Peyer's patch (tissue), 4 donors: ENCODE results near the gene MUC5AC.

Experiments
- POLR2A ChIP-seq, 2 donors: fragments of 450-650 bp; IDR thresholded peaks; one replicate each; pipeline ENCODE4 v1.5.1; 2017; ENCODE audit warnings: antibody characterized with exemption in 2 of 2, mild to moderate bottlenecking in 2 of 2, moderate library complexity in 2 of 2
- TF ChIP-seq, protein P1 (sequence below), 6 experiments: fragments of 450-650 bp in 4 of 6; fragments of 200-600 bp in 2 of 6; sonication (generic) in 1 of 6; IDR thresholded peaks; one replicate each; pipeline ENCODE4 v1.5.1; 2017 to 2019; ENCODE audit warnings: antibody characterized with exemption in 6 of 6, mild to moderate bottlenecking in 3 of 6, moderate library complexity in 1 of 6

DNA sequence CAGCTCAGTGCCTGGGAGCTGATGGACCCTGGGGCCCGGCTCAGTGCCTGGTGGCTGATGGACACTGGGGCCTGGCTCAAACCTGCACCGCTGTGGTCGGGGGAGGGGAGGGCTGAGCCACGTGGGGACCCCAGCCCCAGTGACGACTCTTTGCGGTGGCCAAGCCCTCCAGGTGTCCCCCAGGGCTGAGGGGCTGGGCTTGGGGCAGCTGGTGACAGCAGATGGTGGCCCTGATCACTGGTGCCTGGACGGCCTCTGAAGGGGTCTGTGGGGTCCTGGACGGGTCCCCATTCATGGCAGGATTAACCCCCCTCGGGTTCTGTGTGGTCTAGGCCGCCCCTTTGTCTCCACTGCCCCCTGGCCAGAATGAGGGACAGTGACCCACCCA is 61.7 kb downstream of the MUC5AC start:
- TF ChIP-seq, protein P1, sequence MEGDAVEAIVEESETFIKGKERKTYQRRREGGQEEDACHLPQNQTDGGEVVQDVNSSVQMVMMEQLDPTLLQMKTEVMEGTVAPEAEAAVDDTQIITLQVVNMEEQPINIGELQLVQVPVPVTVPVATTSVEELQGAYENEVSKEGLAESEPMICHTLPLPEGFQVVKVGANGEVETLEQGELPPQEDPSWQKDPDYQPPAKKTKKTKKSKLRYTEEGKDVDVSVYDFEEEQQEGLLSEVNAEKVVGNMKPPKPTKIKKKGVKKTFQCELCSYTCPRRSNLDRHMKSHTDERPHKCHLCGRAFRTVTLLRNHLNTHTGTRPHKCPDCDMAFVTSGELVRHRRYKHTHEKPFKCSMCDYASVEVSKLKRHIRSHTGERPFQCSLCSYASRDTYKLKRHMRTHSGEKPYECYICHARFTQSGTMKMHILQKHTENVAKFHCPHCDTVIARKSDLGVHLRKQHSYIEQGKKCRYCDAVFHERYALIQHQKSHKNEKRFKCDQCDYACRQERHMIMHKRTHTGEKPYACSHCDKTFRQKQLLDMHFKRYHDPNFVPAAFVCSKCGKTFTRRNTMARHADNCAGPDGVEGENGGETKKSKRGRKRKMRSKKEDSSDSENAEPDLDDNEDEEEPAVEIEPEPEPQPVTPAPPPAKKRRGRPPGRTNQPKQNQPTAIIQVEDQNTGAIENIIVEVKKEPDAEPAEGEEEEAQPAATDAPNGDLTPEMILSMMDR (IDR thresholded peaks at IDR 0.05) = no peak
- TF ChIP-seq POLR2A (IDR thresholded peaks at IDR 0.05) = no peak
